ENCODE results near the gene IL17C. TPM values are rescaled to one million over a fixed set of nuclear protein-coding genes. Genes with fewer than 3 reads are reported as not detected.

Gene IL17C
- total RNA-seq, 2 donors from 2014 or later, result not detected

GRCh38 chr16:88639231-88640038 lies 1.1 kb downstream of the IL17C start:
- TF ChIP-seq CTCF (IDR thresholded peaks at IDR 0.05), result no peak
- DNase-seq (ENCODE audit: low spot score), result no peak
- H3K4me1 ChIP-seq, result peaks cover 0 to 13% of the 10 kb centered on the region in 2 donors
- no peaks in the 10 kb centered on the region for H3K9me3 ChIP-seq
- H3K27me3 ChIP-seq, result peaks cover 5 to 15% of the 10 kb centered on the region in 2 donors
- no peak overlapping the region for H3K27ac ChIP-seq
- no peak overlapping the region for H3K4me3 ChIP-seq
- no peaks in the 10 kb centered on the region for H3K36me3 ChIP-seq

GRCh38 chr16:88640039-88640495 lies 1.7 kb downstream of the IL17C start:
- H3K4me3 ChIP-seq, result no peak overlapping the region
- H3K27ac ChIP-seq, result no peak overlapping the region
- peaks cover 0 to 7% of the 10 kb centered on the region in 2 donors for H3K4me1 ChIP-seq
- no peak for TF ChIP-seq CTCF (IDR thresholded peaks at IDR 0.05)
- H3K9me3 ChIP-seq, result no peaks in the 10 kb centered on the region
- peaks cover 5 to 15% of the 10 kb centered on the region in 2 donors for H3K27me3 ChIP-seq
- no peaks in the 10 kb centered on the region for H3K36me3 ChIP-seq
- DNase-seq (ENCODE audit: low spot score), result no peak

- Histone ChIP-seq H3K27me3 (peaks cover 5 to 15% of the 10 kb centered on the region in 2 donors), H3K4me1 (peaks cover 0 to 5% of the 10 kb centered on the region in 2 donors), H3K27ac (no peak overlapping the region), H3K9me3 (no peaks in the 10 kb centered on the region), H3K36me3 (no peaks in the 10 kb centered on the region), H3K4me3 (no peak overlapping the region)
- DNase-seq (ENCODE audit: low spot score), result no peak
- TF ChIP-seq CTCF (IDR thresholded peaks at IDR 0.05), result no peak
These were observed 2.3 kb downstream of the IL17C start for GRCh38 chr16:88640498-88641247.

GRCh38 chr16:88642881-88643643 lies 4.7 kb downstream of the IL17C start:
- no peak for DNase-seq (ENCODE audit: low spot score)

More at GRCh38 chr16:88642881-88643643, 4.7 kb downstream of the IL17C start:
- Histone ChIP-seq H3K4me1 (peaks cover 0 to 5% of the 10 kb centered on the region in 2 donors), H3K4me3 (no peak overlapping the region), H3K9me3 (no peaks in the 10 kb centered on the region), H3K27me3 (peaks cover 5 to 15% of the 10 kb centered on the region in 2 donors), H3K36me3 (no peaks in the 10 kb centered on the region), H3K27ac (no peak overlapping the region)
- TF ChIP-seq CTCF (IDR thresholded peaks at IDR 0.05), result no peak

All from right atrium auricular region (tissue), 2 donors.